HepG2 (cell line): ENCODE measurements around the gene EZH1. TPM values are rescaled to one million over a fixed set of nuclear protein-coding genes. Genes with fewer than 3 reads are reported as not detected.

Experiments used
- GATAD2A ChIP-seq: IDR thresholded peaks from 2 replicates; pipeline ENCODE4 v1.6.1; 2016
- HOXA9 ChIP-seq: sonication (generic); formaldehyde crosslinking; IDR thresholded peaks from 2 replicates; pipeline ENCODE4 v1.8.1; 2022; ENCODE audit warnings: missing genetic modification reagents, mild to moderate bottlenecking, moderate library complexity, borderline replicate concordance
- JUND ChIP-seq: sonication (generic); formaldehyde crosslinking; IDR thresholded peaks from 2 replicates; pipeline ENCODE4 v1.8.0; 2022; ENCODE audit warnings: mild to moderate bottlenecking, missing genetic modification reagents
- KDM2A ChIP-seq: sonication (generic); formaldehyde crosslinking; IDR thresholded peaks from 2 replicates; pipeline ENCODE4 v1.4.0; 2020; ENCODE audit warnings: low read depth, missing genetic modification reagents, borderline replicate concordance
- MEIS1 ChIP-seq: sonication (generic); formaldehyde crosslinking; IDR thresholded peaks from 2 replicates; pipeline ENCODE4 v1.9.0; 2021; ENCODE audit warnings: mild to moderate bottlenecking, missing genetic modification reagents, moderate library complexity, borderline replicate concordance
- MTA1 ChIP-seq: sonication (generic); formaldehyde crosslinking; IDR thresholded peaks from 2 replicates; pipeline ENCODE4 v1.4.0; 2020; ENCODE audit warnings: missing genetic modification reagents, mild to moderate bottlenecking, borderline replicate concordance
- RBAK ChIP-seq: sonication (generic); formaldehyde crosslinking; IDR thresholded peaks from 2 replicates; pipeline ENCODE4 v1.5.1; 2020; ENCODE audit warnings: mild to moderate bottlenecking, missing genetic modification reagents
- RFX3 ChIP-seq: IDR thresholded peaks from 2 replicates; pipeline ENCODE4 v1.6.1; 2016; ENCODE audit warnings: missing biosample characterization, missing genetic modification reagents
- ZC3H4 ChIP-seq: sonication (generic); formaldehyde crosslinking; IDR thresholded peaks from 2 replicates; pipeline ENCODE4 v1.4.0; 2020; ENCODE audit warnings: missing genetic modification reagents, borderline replicate concordance
- ZIK1 ChIP-seq: sonication (generic); formaldehyde crosslinking; IDR thresholded peaks from 2 replicates; pipeline ENCODE4 v1.5.0; 2020; ENCODE audit warnings: mild to moderate bottlenecking, low read depth, missing genetic modification reagents, borderline replicate concordance
- ZNF260 ChIP-seq: sonication (generic); formaldehyde crosslinking; IDR thresholded peaks from 2 replicates; pipeline ENCODE4 v1.4.0; 2020; ENCODE audit warnings: missing genetic modification reagents, low read depth, mild to moderate bottlenecking, borderline replicate concordance
- ZNF292 ChIP-seq: sonication (generic); formaldehyde crosslinking; IDR thresholded peaks from 2 replicates; pipeline ENCODE4 v1.8.1; 2022; ENCODE audit warnings: mild to moderate bottlenecking, low read depth, missing genetic modification reagents, borderline replicate concordance
- ZNF468 ChIP-seq: sonication (generic); formaldehyde crosslinking; IDR thresholded peaks from 2 replicates; pipeline ENCODE4 v1.8.0; 2022; ENCODE audit warnings: mild to moderate bottlenecking, moderate library complexity, missing genetic modification reagents
- ZNF556 ChIP-seq: sonication (generic); formaldehyde crosslinking; IDR thresholded peaks from 2 replicates; pipeline ENCODE4 v1.4.0; 2020; ENCODE audit warnings: mild to moderate bottlenecking, missing genetic modification reagents, borderline replicate concordance
- ZNF615 ChIP-seq: sonication (generic); formaldehyde crosslinking; IDR thresholded peaks from 2 replicates; pipeline ENCODE4 v1.5.0; 2020; ENCODE audit warnings: mild to moderate bottlenecking, missing genetic modification reagents, borderline replicate concordance
- ZNF703 ChIP-seq: sonication (generic); formaldehyde crosslinking; IDR thresholded peaks from 2 replicates; pipeline ENCODE4 v1.5.1; 2020; ENCODE audit warnings: missing genetic modification reagents, mild to moderate bottlenecking, moderate library complexity, borderline replicate concordance
- ZNF720 ChIP-seq: sonication (generic); formaldehyde crosslinking; IDR thresholded peaks from 2 replicates; pipeline ENCODE4 v1.4.0; 2020; ENCODE audit warnings: missing genetic modification reagents
- ZSCAN30 ChIP-seq: sonication (generic); formaldehyde crosslinking; IDR thresholded peaks from 2 replicates; pipeline ENCODE4 v1.5.0; 2020; ENCODE audit warnings: mild to moderate bottlenecking, missing genetic modification reagents
- polyA plus RNA-seq, 8 experiments: library from polyadenylated mRNA; depleted of rRNA in 3 of 8; stranded (reverse) in 7 of 8; unstranded in 1 of 8; fragments of >200 nt; fragmentation: Illumina TruSeq in 4 of 8; extraction: Trizol in 4 of 8; gene quantifications; 2 replicates each; pipeline versions ENCODE4 v1.2.1 to v1.2.3, GENCODE V29; 2011 to 2016; ENCODE audit warnings: low read depth in 4 of 8, missing spikeins in 1 of 8, mixed read lengths in 1 of 8; ENCODE audit not compliant: insufficient read depth in 1 of 8
- total RNA-seq, 5 experiments: library from RNA; depleted of rRNA; stranded (reverse); fragments of >200 nt; fragmentation: Illumina TruSeq; extraction: Trizol; gene quantifications; 2 replicates each; pipeline ENCODE4 v1.2.3, GENCODE V29; 2016; ENCODE audit warnings: low read depth in 1 of 5
- TF ChIP-seq, protein P1 (sequence below): sonication (generic); formaldehyde crosslinking; IDR thresholded peaks from 2 replicates; pipeline ENCODE4 v1.4.0; 2020; ENCODE audit warnings: mild to moderate bottlenecking, missing genetic modification reagents
- TF ChIP-seq, protein P2 (sequence below): sonication (generic); formaldehyde crosslinking; IDR thresholded peaks from 2 replicates; pipeline ENCODE4 v1.4.0; 2020; ENCODE audit warnings: missing genetic modification reagents
- TF ChIP-seq, protein P3 (sequence below): sonication (generic); formaldehyde crosslinking; conservative IDR thresholded peaks from 2 replicates; pipeline ENCODE4 v1.4.0; 2020; ENCODE audit warnings: missing genetic modification reagents

Gene EZH1
- total and polyA plus RNA-seq, 2 of the 13 experiments (the other 11 are each of a cell fraction or from before 2014, with no cell fraction given), result 11.6 to 24.0 TPM

DNA sequence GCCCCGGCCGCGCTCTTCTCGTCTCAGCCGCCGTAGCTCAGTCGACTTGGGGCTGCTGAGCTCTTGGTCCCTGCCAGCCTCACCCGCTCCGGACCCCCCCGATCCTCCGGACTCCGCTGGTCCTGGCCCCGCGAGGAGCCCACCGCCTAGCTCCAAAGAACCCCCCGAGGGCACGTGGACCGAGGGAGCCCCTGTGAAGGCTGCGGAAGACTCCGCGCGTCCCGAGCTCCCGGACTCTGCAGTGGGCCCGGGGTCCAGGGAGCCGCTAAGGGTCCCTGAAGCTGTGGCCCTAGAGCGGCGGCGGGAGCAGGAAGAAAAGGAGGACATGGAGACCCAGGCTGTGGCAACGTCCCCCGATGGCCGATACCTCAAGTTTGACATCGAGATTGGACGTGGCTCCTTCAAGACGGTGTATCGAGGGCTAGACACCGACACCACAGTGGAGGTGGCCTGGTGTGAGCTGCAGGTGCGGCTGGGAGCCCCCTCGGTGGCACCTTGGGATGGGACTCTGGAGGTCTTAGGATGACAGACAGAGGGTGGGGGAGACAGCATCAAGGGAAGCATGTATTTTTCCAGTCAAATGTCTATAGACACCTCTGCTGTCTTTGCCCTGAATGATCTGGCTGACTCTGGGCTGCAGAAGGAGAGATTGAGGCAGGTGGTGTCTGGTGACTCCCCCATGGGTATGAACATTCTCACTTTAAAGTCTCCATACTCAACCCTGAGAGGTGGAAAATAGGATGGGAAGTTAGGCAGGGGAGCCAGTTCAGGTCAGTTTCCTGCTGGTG lies 36.2 kb upstream of the EZH1 start (continued):
- TF ChIP-seq ZNF720 (CRISPR knock-in tag), result no peak
- TF ChIP-seq ZNF556 (CRISPR knock-in tag), result no peak
- no peak for TF ChIP-seq JUND (CRISPR knock-in tag)
- no peak for TF ChIP-seq GATAD2A (CRISPR knock-in tag)
- TF ChIP-seq KDM2A (CRISPR knock-in tag), result peak; percentile 32; the same call in 1 of the 2 replicates
- no peak for TF ChIP-seq RFX3
- TF ChIP-seq RBAK (CRISPR knock-in tag), result no peak
- no peak for TF ChIP-seq HOXA9 (CRISPR knock-in tag)
- no peak; the same call in 1 of the 2 replicates for TF ChIP-seq MTA1 (CRISPR knock-in tag)
- no peak for TF ChIP-seq MEIS1 (CRISPR knock-in tag)
- TF ChIP-seq ZNF468, result no peak
- TF ChIP-seq, protein P1, sequence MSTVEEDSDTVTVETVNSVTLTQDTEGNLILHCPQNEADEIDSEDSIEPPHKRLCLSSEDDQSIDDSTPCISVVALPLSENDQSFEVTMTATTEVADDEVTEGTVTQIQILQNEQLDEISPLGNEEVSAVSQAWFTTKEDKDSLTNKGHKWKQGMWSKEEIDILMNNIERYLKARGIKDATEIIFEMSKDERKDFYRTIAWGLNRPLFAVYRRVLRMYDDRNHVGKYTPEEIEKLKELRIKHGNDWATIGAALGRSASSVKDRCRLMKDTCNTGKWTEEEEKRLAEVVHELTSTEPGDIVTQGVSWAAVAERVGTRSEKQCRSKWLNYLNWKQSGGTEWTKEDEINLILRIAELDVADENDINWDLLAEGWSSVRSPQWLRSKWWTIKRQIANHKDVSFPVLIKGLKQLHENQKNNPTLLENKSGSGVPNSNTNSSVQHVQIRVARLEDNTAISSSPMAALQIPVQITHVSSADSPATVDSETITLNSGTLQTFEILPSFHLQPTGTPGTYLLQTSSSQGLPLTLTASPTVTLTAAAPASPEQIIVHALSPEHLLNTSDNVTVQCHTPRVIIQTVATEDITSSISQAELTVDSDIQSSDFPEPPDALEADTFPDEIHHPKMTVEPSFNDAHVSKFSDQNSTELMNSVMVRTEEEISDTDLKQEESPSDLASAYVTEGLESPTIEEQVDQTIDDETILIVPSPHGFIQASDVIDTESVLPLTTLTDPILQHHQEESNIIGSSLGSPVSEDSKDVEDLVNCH (CRISPR knock-in tag), result no peak
- TF ChIP-seq ZIK1 (CRISPR knock-in tag), result no peak
- no peak for TF ChIP-seq ZNF615
- TF ChIP-seq ZNF260 (CRISPR knock-in tag), result no peak
- TF ChIP-seq, protein P2, sequence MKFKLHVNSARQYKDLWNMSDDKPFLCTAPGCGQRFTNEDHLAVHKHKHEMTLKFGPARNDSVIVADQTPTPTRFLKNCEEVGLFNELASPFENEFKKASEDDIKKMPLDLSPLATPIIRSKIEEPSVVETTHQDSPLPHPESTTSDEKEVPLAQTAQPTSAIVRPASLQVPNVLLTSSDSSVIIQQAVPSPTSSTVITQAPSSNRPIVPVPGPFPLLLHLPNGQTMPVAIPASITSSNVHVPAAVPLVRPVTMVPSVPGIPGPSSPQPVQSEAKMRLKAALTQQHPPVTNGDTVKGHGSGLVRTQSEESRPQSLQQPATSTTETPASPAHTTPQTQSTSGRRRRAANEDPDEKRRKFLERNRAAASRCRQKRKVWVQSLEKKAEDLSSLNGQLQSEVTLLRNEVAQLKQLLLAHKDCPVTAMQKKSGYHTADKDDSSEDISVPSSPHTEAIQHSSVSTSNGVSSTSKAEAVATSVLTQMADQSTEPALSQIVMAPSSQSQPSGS (CRISPR knock-in tag), result no peak
- TF ChIP-seq, protein P3, sequence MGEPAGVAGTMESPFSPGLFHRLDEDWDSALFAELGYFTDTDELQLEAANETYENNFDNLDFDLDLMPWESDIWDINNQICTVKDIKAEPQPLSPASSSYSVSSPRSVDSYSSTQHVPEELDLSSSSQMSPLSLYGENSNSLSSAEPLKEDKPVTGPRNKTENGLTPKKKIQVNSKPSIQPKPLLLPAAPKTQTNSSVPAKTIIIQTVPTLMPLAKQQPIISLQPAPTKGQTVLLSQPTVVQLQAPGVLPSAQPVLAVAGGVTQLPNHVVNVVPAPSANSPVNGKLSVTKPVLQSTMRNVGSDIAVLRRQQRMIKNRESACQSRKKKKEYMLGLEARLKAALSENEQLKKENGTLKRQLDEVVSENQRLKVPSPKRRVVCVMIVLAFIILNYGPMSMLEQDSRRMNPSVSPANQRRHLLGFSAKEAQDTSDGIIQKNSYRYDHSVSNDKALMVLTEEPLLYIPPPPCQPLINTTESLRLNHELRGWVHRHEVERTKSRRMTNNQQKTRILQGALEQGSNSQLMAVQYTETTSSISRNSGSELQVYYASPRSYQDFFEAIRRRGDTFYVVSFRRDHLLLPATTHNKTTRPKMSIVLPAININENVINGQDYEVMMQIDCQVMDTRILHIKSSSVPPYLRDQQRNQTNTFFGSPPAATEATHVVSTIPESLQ, result no peak
- peak; percentile 46; the same call in 1 of the 2 replicates for TF ChIP-seq ZNF703 (CRISPR knock-in tag)
- no peak for TF ChIP-seq ZNF292
- no peak for TF ChIP-seq ZC3H4 (CRISPR knock-in tag)
- TF ChIP-seq ZSCAN30 (CRISPR knock-in tag), result no peak
